Effector memory CD4-positive, alpha-beta T cell (primary cell): ENCODE results near the gene CUL4B.

Experiments
- DNase-seq, 3 donors: peaks; one replicate each; pipeline ENCODE4 v3.0.0-alpha.2; 2020
- H3K27ac ChIP-seq: 2 replicates; pipeline ENCODE4 v1.7.0; 2013; ENCODE audit warnings: mild to moderate bottlenecking, low read length, moderate library complexity; ENCODE audit not compliant: insufficient read depth, poor library complexity, severe bottlenecking
- H3K27me3 ChIP-seq: replicated peaks from 2 replicates; pipeline ENCODE4 v1.7.0; 2013; ENCODE audit warnings: mild to moderate bottlenecking, low read length; ENCODE audit not compliant: insufficient read depth, control insufficient read depth, poor library complexity, severe bottlenecking
- H3K36me3 ChIP-seq: 2 replicates; pipeline ENCODE4 v1.7.0; 2013; ENCODE audit warnings: mild to moderate bottlenecking, low read length, moderate library complexity; ENCODE audit not compliant: control insufficient read depth, insufficient read depth
- H3K4me1 ChIP-seq: 2 replicates; pipeline ENCODE4 v1.7.0; 2013; ENCODE audit warnings: low read length, mild to moderate bottlenecking; ENCODE audit not compliant: control insufficient read depth, insufficient read depth, poor library complexity, severe bottlenecking
- H3K4me3 ChIP-seq: 2 replicates; pipeline ENCODE4 v1.7.0; 2013; ENCODE audit warnings: low read length, low read depth, mild to moderate bottlenecking; ENCODE audit not compliant: insufficient read depth, poor library complexity, severe bottlenecking
- H3K9me3 ChIP-seq: 2 replicates; pipeline ENCODE4 v1.7.0; 2013; ENCODE audit warnings: mild to moderate bottlenecking, low read length, moderate library complexity; ENCODE audit not compliant: control insufficient read depth

The CUL4B gene

GRCh38 chrX:120566817-120567216 is 6.1 kb upstream of the CUL4B start:
- H3K36me3 ChIP-seq = no peaks in the 10 kb centered on the region
- no peak overlapping the region for H3K27ac ChIP-seq
- no peak for DNase-seq
- H3K9me3 ChIP-seq = no peaks in the 10 kb centered on the region
- H3K4me3 ChIP-seq = no peak overlapping the region
- no peaks in the 10 kb centered on the region for H3K27me3 ChIP-seq
- H3K4me1 ChIP-seq = peaks cover 3% of the 10 kb centered on the region

DNA sequence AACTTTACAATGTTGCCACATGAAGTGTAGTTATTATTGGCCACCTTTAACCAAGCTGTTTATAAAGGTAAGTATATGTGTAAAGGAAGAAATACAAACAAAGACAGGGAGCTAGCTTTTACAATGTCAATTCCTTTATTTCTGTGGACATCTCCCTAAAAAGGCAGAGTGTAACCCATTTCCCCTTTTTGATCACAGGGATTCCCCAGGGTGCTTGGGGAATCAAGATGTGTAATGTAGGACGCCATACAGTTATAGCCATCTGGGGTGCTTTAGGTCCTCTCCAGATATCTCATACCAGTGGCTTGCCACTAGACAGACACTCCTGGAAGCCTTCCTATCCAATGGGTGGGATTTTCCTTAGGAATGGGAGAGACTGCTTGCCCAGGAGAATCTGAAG is 4.2 kb upstream of the CUL4B start:
- H3K4me1 ChIP-seq = peaks cover 4% of the 10 kb centered on the region
- no peak overlapping the region for H3K27ac ChIP-seq
- DNase-seq = no peak
- no peaks in the 10 kb centered on the region for H3K36me3 ChIP-seq
- no peak overlapping the region for H3K4me3 ChIP-seq
- no peaks in the 10 kb centered on the region for H3K9me3 ChIP-seq
- H3K27me3 ChIP-seq = no peaks in the 10 kb centered on the region

GRCh38 chrX:120562569-120562926 is 1.8 kb upstream of the CUL4B start:
- peaks cover 4% of the 10 kb centered on the region for H3K4me1 ChIP-seq
- no peaks in the 10 kb centered on the region for H3K36me3 ChIP-seq
- H3K4me3 ChIP-seq = no peak overlapping the region
- no peak overlapping the region for H3K27ac ChIP-seq
- H3K9me3 ChIP-seq = no peaks in the 10 kb centered on the region
- no peak for DNase-seq
- H3K27me3 ChIP-seq = no peaks in the 10 kb centered on the region

- DNase-seq = no peak
- Histone ChIP-seq H3K36me3 (no peaks in the 10 kb centered on the region), H3K4me3 (peak overlapping the region; percentile 87), H3K4me1 (peaks cover 4% of the 10 kb centered on the region), H3K9me3 (no peaks in the 10 kb centered on the region), H3K27me3 (no peaks in the 10 kb centered on the region), H3K27ac (peak overlapping the region; percentile 97)
Observed at GRCh38 chrX:120561634-120562568, 1.1 kb upstream of the CUL4B start.

- H3K36me3 ChIP-seq = no peaks in the 10 kb centered on the region
- DNase-seq = peak in 2 of 3 donors; percentile 9 to 24
- H3K4me1 ChIP-seq = peaks cover 4% of the 10 kb centered on the region
- no peaks in the 10 kb centered on the region for H3K9me3 ChIP-seq
- H3K27ac ChIP-seq = peak overlapping the region; percentile 97
- H3K27me3 ChIP-seq = no peaks in the 10 kb centered on the region
- H3K4me3 ChIP-seq = peak overlapping the region; percentile 87
Observed at GRCh38 chrX:120560405-120560841, 339 bp downstream of the CUL4B start.

DNA sequence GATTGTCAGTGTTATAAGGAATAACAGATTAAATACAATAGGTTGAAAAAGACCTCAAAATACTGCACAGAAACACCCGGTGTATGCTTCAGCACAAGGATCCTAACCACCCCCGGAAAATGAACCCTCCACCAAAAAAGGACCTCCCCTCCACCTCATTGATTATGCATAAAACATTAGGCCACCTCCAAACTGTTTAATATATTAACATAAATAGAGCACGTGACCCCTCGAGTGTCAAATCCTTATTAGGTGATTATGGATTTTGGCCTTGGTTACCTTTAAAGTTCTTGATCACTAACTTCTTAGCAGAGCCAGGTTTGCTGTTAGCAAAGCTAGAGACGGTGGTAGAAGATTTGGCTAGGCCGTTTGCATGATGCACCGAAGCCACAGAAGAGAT is 958 bp downstream of the CUL4B start:
- no peaks in the 10 kb centered on the region for H3K36me3 ChIP-seq
- peak overlapping the region; percentile 97 for H3K27ac ChIP-seq
- no peaks in the 10 kb centered on the region for H3K9me3 ChIP-seq
- no peak for DNase-seq
- H3K4me1 ChIP-seq = peaks cover 4% of the 10 kb centered on the region
- H3K4me3 ChIP-seq = peak overlapping the region; percentile 87
- H3K27me3 ChIP-seq = no peaks in the 10 kb centered on the region

GRCh38 chrX:120556251-120556650 is 4.5 kb downstream of the CUL4B start:
- Histone ChIP-seq H3K27me3 (no peaks in the 10 kb centered on the region), H3K36me3 (no peaks in the 10 kb centered on the region), H3K4me3 (no peak overlapping the region), H3K27ac (no peak overlapping the region), H3K9me3 (no peaks in the 10 kb centered on the region), H3K4me1 (no peaks in the 10 kb centered on the region)
- no peak for DNase-seq

DNA sequence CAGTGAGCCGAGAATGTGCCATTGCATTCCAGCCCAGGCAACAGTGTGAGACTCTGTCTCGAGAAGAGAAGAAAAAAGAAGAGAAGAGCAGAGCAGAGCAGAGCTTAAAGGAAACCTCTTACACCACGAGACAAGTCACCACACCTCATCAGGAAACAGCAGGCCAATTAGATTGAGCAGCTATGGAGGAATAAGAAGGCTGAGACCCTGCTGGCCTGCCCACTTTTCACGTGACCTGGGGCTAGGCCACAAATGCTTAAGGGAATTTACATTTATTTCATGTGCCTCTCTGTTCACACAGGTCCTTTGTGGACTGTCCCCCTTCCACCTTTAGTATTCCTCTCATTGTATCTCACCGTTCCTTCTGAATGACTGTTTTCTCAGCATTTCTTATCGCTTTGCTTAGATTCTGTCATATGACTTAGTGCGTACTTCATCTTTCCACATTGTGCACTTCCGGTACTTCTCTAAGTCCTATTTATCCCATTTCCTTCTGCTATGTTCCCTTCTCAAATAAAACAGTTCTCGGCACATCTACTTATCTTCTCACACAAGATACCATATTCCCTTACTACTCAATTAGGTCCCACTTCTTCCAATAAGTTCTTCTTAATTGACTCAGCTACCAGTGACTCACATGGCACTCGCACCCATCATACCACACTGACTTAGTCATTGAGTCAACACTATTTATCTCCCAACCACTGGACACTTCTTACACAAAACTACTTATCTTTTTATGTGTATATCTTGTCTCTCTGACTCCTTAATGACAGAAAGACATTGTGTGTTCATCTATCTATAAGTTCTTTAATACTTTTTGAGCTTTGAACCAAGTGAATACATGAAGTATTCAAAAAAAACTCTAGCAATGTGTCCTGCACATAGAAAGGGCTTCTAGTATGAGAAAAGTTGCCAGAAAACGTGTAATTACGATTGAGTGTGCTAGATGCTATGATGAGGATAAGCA is 11.0 kb downstream of the CUL4B start:
- no peaks in the 10 kb centered on the region for H3K9me3 ChIP-seq
- no peak overlapping the region for H3K4me3 ChIP-seq
- H3K27ac ChIP-seq = no peak overlapping the region
- no peaks in the 10 kb centered on the region for H3K36me3 ChIP-seq
- no peak for DNase-seq
- H3K4me1 ChIP-seq = no peaks in the 10 kb centered on the region
- no peaks in the 10 kb centered on the region for H3K27me3 ChIP-seq

DNA sequence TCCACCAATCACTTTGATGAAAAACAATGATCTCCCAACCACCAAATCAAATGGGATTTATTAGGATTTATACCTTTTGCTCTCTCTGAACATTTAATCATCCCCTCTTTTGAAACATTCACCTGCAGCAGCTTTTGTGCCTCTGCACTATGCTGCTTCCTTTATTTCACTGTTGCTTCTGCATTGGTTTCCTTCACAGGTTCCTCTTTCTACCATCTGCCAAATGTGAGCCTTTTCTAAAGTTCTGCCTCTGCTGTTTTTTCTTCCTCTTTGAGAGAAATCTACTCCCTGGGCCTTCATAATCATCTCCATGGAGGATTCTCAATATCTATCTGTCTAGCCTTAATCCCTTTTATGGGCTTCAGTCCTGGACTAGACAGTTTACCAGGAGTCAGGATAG is 24.7 kb downstream of the CUL4B start:
- Histone ChIP-seq H3K4me3 (no peak overlapping the region), H3K9me3 (no peaks in the 10 kb centered on the region), H3K27ac (no peak overlapping the region), H3K4me1 (no peaks in the 10 kb centered on the region), H3K36me3 (peaks cover 42% of the 10 kb centered on the region), H3K27me3 (no peaks in the 10 kb centered on the region)
- DNase-seq = no peak
